Thoracic aorta (tissue), 2 donors: ENCODE data around the gene PEPD. TPM values are rescaled to one million over a fixed set of nuclear protein-coding genes. Genes with fewer than 3 reads are reported as not detected.
"Not testable (repeated sequence)": the region's sequence is repeated elsewhere in the genome, so short reads cannot be mapped to it uniquely, and the experiment has no call there.

Source experiments
- ATAC-seq: fragments of 150-250 bp; one replicate; pipeline ENCODE4 v1.8.0; 2017; ENCODE audit warnings: low read depth; ENCODE audit not compliant: insufficient number of reproducible peaks, low FRiP score
- DNase-seq: peaks from one replicate; pipeline ENCODE4 v3.0.0-alpha.2; 2020; ENCODE audit warnings: low spot score
- H3K27ac ChIP-seq, 2 donors: fragments of 200-600 bp; sonication (generic); 1 replicate in 1 of 2; 2 replicates in 1 of 2; pipeline ENCODE4 v1.5.1; 2016; ENCODE audit warnings: mild to moderate bottlenecking in 2 of 2, moderate library complexity in 2 of 2
- H3K27me3 ChIP-seq: fragments of 200-600 bp; sonication (generic); replicated peaks from 2 replicates; pipeline ENCODE4 v1.6.0; 2016; ENCODE audit warnings: mild to moderate bottlenecking; ENCODE audit not compliant: insufficient read depth
- H3K36me3 ChIP-seq: fragments of 200-600 bp; sonication (generic); one replicate; pipeline ENCODE4 v1.5.1; 2016
- H3K4me1 ChIP-seq, 2 donors: fragments of 200-600 bp; sonication (generic); 1 replicate in 1 of 2; 2 replicates in 1 of 2; pipeline versions ENCODE4 v1.5.1 to v1.6.0; 2016; ENCODE audit warnings: low read depth in 2 of 2, mild to moderate bottlenecking in 1 of 2; ENCODE audit not compliant: control insufficient read depth in 1 of 2
- H3K4me3 ChIP-seq: fragments of 200-600 bp; sonication (generic); 2 replicates; pipeline ENCODE4 v1.5.1; 2016; ENCODE audit warnings: mild to moderate bottlenecking
- H3K9me3 ChIP-seq: fragments of 200-600 bp; sonication (generic); 2 replicates; pipeline ENCODE4 v1.5.1; 2016
- CTCF ChIP-seq: fragments of 200-600 bp; sonication (generic); IDR thresholded peaks from one replicate; pipeline ENCODE4 v1.5.1; 2019; ENCODE audit warnings: antibody characterized with exemption
- total RNA-seq, 2 donors: library from RNA; depleted of rRNA; stranded (reverse); fragments of >200 nt; gene quantifications; one replicate each; pipeline versions ENCODE4 v1.1.0 to v1.2.3, GENCODE V29; 2016

Gene PEPD
- total RNA-seq, 2 donors from 2014 or later: 48.7 to 70.9 TPM

DNA sequence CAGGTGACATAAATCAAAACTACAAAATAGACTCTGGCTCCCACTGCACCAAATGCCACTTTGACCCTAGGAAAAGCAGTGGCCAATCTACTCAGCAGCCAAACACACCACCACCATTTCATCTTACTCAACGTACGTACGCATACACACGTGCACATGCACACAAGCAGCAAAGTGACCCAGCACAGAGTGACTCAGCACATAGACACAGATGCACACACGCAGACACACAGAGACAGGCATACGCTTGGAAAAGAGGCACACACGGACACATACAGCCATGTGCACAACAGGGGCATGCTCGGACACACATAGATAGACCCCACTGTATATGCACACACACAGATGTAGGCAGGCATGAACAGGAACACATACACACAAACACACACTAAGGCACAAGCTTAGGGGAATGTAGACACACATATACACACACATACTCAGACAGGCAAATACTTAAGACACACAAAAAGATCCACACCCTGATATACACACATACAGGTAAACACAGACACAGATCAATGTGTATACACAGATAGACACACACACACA lies 37.3 kb downstream of the PEPD start:
- H3K4me1 ChIP-seq: no peaks in the 10 kb centered on the region
- no peak for DNase-seq
- peaks cover 6% of the 10 kb centered on the region for H3K9me3 ChIP-seq
- H3K36me3 ChIP-seq: no peaks in the 10 kb centered on the region
- H3K4me3 ChIP-seq: no peak overlapping the region
- H3K27ac ChIP-seq: no peak overlapping the region
- no peak for ATAC-seq
- H3K27me3 ChIP-seq: no peaks in the 10 kb centered on the region
- no peak for TF ChIP-seq CTCF

DNA sequence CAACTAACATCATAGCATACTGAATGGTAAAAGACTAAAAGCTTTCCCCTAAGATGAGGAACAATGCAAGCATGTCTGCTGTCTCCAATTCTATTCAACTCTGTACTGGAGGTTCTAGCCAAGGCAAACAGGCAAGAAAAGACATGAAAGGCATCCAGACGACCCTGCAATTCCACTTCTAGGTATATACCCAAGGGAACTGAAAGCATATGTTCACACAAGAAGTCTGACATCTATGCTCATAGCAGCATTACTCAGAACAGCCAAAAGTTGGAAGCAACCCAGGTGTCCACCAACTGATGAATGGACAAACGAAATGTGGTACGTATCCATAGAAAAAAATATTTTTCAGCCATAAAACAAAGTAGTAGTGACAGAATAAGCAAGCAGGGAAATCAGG lies 39.1 kb downstream of the PEPD start:
- H3K27me3 ChIP-seq: no peaks in the 10 kb centered on the region
- ATAC-seq: no peak
- no peak for DNase-seq
- peaks cover 6% of the 10 kb centered on the region for H3K9me3 ChIP-seq
- H3K4me1 ChIP-seq: no peaks in the 10 kb centered on the region
- no peak overlapping the region for H3K4me3 ChIP-seq
- no peaks in the 10 kb centered on the region for H3K36me3 ChIP-seq
- H3K27ac ChIP-seq: no peak overlapping the region
- no peak for TF ChIP-seq CTCF

- no peaks in the 10 kb centered on the region for H3K27me3 ChIP-seq
- peaks cover 6% of the 10 kb centered on the region for H3K9me3 ChIP-seq
- H3K36me3 ChIP-seq: no peaks in the 10 kb centered on the region
- H3K27ac ChIP-seq: no peak overlapping the region
- H3K4me3 ChIP-seq: no peak overlapping the region
- no peak for TF ChIP-seq CTCF
- ATAC-seq: no peak
- DNase-seq: no peak
- no peaks in the 10 kb centered on the region for H3K4me1 ChIP-seq
Observed at GRCh38 chr19:33481863-33482262, 39.7 kb downstream of the PEPD start.

GRCh38 chr19:33479570-33479969 lies 42.0 kb downstream of the PEPD start:
- ATAC-seq, H3K27me3 ChIP-seq, H3K4me1 ChIP-seq, H3K36me3 ChIP-seq, H3K9me3 ChIP-seq, H3K27ac ChIP-seq, H3K4me3 ChIP-seq, DNase-seq: not testable (repeated sequence)

DNA sequence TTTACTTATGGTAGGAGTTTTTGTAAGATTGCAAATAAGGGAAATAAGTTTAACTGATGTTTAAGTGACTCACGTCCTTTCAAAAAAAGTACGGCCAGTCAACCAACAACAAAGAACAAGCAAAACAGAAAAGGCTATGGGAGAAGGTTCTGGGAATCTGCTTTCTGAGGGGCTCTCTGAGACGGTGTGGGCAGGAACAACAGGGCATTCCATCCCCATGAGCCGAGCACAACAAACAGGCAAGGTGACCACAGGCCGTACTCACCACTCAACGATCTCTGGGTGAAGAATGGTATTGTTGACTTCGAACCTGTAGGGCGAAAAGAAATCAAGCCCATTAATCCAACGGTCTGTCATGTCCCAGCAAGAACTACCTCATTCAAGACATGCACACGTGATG lies 43.8 kb downstream of the PEPD start:
- H3K36me3 ChIP-seq: no peaks in the 10 kb centered on the region
- DNase-seq (no peak), ATAC-seq (no peak)
- H3K27me3 ChIP-seq: no peaks in the 10 kb centered on the region
- no peaks in the 10 kb centered on the region for H3K4me1 ChIP-seq
- no peak overlapping the region for H3K4me3 ChIP-seq
- no peak overlapping the region for H3K27ac ChIP-seq
- H3K9me3 ChIP-seq: no peaks in the 10 kb centered on the region
- TF ChIP-seq CTCF: no peak

DNA sequence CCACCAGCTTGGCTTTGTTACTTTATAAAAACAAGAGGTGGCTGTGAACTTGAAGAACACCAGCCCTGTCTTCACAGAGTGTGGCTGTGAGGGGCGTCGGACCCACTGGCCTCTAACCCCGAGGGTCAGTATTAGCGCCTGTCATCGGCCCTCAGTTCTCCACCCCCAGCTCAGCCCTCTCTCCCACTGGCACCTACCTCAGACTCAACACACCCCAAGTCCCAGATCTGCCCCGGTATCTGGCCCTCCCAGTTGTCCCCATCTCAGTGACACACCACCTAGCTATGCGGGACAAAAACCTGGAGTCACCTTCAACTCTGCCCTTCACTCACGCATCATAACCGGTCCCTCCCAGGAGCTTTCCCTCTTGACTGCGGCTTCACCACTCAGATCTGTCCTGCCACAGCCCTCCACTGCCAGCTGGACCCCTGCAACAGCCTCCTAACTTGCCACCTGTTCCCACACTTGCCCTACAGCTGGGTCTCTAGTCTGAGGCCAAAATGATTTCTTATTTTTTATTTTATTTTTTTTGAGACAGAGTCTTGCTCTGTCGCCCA lies 45.4 kb downstream of the PEPD start:
- no peaks in the 10 kb centered on the region for H3K27me3 ChIP-seq
- H3K27ac ChIP-seq: no peak overlapping the region
- DNase-seq (no peak), ATAC-seq (no peak)
- H3K4me1 ChIP-seq: no peaks in the 10 kb centered on the region
- no peaks in the 10 kb centered on the region for H3K36me3 ChIP-seq
- no peak for TF ChIP-seq CTCF
- H3K4me3 ChIP-seq: no peak overlapping the region
- H3K9me3 ChIP-seq: no peaks in the 10 kb centered on the region
